CD4-positive, alpha-beta T cell treated with Interleukin-10 for 1 hour (primary cell): ENCODE data around the gene PLD6.
"Not testable (repeated sequence)": the region's sequence is repeated elsewhere in the genome, so short reads cannot be mapped to it uniquely, and the experiment has no call there.

ENCODE experiments used
- DNase-seq: peaks from one replicate; pipeline ENCODE4 v3.0.0-alpha.2; 2020

PLD6 gene, protein sequence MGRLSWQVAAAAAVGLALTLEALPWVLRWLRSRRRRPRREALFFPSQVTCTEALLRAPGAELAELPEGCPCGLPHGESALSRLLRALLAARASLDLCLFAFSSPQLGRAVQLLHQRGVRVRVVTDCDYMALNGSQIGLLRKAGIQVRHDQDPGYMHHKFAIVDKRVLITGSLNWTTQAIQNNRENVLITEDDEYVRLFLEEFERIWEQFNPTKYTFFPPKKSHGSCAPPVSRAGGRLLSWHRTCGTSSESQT

DNA sequence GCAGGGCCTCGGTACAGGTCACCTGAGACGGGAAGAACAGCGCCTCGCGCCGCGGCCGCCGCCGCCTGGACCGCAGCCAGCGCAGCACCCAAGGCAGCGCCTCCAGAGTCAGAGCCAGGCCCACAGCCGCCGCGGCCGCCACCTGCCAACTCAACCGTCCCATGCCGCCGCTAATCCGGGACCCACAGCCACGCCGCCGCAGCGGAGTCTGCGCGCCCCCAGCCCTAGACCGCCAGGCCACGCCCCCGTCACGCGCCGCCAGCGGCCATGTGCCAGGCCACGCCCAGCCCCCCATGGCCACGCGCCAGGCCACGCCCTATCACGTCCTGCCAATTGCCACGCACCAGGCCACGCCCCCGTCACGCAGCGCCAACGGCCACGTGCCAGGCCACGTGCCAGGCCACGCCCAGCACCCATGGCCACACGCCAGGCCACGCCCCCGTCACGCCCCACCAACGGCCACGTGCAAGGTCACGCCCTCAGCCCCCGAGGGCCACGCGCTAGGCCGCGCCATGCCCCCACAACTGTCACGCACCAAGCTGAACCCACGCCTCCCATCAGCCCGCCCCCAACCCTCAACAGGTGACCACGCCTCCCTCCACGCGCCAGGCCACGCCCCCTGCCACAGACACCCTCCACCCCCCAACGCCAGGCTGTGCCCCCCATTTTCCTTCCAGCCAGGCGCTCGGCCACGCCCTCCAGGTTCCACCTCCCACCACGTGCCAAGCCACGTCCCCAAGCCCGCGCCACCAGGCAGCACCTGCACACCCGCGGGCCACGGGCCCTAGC lies at the start of gene PLD6:
TSS of gene PLD6 (minus strand) at position 210 of the 789 bp plus-strand sequence. CDS start at position 163, 47 bp downstream.
- peak; percentile 94 for DNase-seq

DNA sequence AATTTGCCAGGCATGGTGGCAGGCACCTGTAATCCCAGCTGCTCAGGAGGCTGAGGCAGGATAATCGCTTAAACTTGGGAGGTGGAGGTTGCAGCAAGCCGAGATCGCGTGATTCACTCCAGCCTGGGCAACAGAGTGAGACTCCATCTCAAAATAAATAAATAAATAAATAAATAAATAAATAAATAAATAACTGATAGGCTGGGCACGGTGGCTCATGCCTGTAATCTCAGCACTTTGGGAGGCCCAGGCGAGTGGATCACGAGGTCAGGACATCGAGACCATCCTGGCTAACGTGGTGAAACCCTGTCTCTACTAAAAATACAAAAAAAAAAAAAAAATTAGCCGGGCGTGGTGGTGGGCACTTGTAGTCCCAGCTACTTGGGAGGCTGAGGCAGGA lies 49.6 kb upstream of the PLD6 start:
- DNase-seq = not testable (repeated sequence)

DNA sequence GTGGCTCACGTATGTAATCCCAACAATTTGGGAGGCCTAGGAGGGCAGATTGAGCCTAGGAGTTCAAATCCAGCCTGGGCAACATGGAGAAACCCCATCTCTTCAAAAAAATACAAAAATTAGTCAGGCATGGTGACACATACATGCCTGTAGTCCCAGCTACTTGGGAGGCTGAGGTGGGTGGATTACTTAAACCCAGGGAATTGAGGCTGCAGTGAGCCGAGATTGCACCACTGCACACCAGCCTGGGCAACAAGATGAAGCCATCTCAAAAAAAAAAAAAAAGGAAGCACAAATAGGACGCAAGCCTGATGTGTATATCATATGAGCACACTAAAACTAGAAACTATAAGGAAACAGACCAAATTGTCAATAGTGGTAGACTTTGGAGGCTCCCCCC lies 47.9 kb upstream of the PLD6 start:
- DNase-seq = no peak

DNA sequence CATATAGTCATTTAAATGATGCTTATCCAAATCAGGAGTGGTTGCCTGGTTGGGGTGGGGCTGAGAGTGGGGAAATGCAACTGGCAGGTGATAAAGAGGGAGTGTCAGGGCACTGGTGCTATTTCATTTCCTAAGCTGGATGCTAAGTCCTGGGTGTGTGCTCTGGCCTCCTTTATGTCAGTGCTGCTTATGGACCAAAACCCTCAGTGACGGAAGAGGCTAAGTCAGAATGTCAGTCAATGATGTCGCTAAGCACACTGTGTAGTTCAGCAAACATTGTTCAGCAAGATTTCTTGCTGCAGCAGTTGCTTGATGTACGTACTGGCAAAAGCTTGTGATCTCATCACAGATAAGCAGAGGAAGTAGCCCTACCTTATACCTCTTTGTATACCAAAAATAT lies 47.3 kb upstream of the PLD6 start:
- no peak for DNase-seq

DNA sequence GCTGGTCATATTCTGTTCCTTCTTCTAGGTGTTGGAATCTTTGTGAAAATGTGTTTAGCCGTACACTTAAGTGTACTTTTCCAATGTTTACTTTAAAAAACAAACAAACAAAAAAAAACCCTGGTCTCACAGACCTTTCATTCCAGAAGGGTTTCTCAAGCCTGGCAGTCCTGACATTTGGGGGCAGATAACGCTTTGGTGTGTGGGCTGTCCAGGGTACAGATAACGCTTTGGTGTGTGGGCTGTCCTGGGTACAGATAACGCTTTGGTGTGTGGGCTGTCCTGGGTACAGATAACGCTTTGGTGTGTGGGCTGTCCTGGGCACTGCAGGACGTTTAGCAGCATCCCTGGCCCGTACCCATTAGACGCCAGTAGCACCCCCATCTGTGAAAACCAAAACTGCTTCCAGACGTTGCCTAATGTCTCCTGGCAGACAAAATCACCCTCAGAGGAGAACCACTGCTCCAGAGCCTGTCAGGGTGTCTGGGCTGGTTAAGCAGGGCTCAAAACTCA lies 46.1 kb upstream of the PLD6 start:
- no peak for DNase-seq

DNA sequence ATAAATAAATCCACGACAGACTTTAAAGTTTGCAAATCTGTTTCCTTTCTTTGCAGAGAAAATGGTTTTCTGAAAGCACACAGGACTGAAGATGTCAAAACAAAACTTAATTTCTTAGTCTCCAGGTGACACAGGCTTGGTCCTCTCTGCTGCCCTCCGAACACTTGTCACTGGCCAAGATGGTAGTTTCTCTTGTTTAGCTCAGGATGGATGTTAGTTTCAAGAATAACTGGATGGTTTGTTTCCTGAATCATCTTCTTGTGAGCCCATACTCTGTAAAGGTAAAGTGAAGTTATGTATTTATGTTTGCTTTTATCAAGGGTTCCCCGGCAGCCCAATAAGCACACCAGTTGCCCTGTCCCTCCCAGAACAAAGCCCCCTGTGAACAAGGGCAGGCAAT lies 40.7 kb upstream of the PLD6 start:
- DNase-seq = no peak

DNA sequence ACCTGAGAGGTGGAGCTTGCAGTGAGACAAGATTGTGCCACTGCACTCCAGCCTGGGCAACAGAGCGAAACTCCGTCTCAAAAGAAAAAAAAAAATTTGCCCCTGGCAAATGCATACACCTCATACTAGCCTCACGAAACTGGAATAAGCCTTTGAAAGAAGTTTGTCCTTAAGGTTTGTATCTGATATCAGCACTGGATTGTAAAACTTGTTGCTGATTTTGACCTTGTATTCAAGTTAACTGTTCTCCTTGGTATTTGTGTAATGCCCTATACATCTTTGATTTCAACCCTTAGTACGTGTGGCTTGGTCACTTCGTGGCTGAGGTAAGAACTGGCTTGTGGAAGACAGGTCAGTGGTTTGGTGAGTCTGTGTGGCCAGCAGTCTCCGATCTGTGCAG lies 37.0 kb upstream of the PLD6 start:
- no peak for DNase-seq

DNA sequence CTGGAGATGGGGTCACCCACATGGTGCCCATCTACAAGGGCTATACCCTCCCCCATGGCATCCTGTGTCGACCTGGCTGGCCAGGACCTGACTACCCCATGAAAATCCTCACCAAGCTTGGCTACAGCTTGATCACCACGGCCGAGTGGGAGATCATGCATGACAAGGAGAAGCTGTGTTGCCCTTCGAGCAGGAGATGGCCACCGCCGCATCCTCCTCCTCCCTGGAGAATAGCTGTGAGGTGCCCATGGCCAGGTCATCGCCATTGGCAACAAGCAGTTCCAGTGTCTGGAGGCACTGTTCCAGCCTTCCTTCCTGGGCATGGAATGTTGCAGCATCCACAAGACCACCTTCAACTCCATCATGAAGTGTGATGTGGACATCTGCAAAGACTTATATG lies 36.1 kb upstream of the PLD6 start:
- DNase-seq = no peak

DNA sequence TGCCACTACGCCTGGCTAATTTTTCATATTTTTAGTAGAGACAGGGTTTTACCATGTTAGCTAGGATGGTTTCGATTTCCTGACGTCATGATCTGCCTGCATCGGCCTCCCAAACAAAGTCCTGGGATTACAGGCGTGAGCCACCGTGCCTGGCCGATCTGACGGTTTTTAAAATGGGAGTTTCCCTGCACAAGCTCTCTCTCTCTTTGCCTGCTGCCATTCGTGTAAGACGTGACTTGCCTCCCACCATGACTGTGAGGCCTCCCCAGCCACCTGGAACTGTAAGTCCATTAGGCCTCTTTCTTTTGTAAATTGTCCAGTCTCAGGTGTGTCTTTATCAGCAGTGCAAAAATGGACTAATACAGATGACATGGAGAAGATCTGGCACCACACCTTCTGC lies 35.5 kb upstream of the PLD6 start:
- no peak for DNase-seq

DNA sequence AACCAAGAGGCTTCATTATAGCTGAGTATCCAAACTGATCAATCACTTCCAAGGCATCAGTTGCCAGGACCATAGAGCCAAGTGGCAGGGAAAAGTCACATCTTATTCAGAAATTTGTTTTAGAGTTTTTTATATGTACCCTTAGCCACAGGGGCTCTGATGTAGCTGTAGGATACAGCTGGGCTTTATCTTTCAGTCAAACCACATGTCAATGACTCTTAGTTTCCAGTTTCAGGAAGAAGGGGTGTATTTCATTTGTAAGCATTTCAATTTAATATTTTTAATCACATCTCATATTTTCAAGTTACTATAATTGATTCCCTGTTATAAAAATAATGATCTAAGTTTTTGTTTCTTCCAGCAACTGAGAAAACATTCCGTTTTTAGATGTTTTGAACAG lies 33.7 kb upstream of the PLD6 start:
- DNase-seq = no peak

DNA sequence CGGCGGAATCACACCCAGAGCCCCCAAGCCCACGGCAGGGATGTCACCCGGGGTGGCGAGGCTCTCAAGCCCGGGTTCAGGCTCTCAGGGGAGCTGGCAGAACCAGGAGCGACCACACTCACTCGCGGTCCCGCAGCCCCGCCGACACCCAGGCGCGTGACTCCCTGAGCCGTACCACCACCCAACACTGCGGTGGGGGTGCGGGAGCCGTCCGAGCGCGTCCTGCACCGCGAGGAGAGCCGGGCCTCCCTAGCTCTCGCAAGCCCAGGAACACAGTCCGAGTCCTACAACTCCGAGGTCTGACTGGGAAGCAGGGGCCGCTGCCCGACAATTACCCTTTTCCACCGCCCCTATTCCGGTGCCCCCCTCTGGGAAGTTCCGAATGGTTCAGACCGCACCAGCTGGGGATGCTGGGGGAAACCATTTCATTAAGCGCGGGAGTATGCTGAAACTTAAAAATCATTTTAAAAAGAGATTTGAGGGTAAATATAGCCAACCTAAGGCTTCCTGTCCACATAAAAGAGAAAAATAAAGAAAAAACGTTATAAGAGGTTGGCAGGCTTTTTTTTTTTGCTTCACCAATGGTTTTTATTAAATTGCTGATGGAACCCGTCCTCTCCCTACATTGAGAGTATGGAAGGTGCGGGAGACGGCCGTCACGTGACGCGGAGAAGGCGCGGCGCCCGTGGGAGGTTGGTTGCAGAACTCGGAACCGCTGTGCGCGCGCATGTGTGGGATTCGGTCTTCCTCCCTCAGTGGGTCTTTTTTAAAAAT lies 31.1 kb upstream of the PLD6 start, which contains the start of gene FLCN:
TSS of gene FLCN (minus strand) at position 143 of the 774 bp plus-strand sequence. CDS start 9,031 bp downstream, outside the sequence.
- DNase-seq = peak; percentile 90

DNA sequence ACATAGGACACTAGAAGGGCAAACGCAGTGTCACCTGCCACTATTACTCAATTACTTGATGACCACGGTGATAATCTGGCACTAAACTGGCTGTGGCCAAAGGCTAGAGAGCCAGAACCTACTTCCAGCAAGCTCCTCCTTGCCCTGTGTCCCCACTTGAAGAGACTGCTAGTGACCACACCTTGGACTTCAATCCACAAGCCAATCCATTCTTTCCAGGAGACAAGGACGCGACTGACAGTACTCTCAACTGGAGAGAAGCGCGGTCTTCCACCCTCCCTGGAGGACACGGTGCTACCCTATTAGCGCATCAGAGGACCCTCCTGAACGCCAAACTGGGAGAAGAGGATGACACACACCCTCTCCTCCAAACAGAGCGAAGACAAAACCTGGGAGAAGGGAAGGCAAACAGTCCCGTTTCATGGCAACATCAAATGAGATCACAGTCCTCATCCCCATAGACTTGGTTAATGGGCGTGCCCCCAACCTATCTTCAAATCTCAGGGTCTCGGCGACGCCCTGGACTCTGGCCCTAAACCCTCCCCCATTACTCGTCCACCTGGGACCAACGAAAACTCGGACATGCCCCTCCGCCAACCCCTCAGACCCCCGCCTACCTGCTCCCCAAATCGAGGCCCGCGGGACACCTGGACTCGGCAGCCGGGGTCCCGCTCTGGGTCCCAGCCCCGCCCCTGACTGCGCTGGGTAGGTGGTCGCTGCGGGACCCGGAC lies 30.3 kb upstream of the PLD6 start:
- no peak for DNase-seq

DNA sequence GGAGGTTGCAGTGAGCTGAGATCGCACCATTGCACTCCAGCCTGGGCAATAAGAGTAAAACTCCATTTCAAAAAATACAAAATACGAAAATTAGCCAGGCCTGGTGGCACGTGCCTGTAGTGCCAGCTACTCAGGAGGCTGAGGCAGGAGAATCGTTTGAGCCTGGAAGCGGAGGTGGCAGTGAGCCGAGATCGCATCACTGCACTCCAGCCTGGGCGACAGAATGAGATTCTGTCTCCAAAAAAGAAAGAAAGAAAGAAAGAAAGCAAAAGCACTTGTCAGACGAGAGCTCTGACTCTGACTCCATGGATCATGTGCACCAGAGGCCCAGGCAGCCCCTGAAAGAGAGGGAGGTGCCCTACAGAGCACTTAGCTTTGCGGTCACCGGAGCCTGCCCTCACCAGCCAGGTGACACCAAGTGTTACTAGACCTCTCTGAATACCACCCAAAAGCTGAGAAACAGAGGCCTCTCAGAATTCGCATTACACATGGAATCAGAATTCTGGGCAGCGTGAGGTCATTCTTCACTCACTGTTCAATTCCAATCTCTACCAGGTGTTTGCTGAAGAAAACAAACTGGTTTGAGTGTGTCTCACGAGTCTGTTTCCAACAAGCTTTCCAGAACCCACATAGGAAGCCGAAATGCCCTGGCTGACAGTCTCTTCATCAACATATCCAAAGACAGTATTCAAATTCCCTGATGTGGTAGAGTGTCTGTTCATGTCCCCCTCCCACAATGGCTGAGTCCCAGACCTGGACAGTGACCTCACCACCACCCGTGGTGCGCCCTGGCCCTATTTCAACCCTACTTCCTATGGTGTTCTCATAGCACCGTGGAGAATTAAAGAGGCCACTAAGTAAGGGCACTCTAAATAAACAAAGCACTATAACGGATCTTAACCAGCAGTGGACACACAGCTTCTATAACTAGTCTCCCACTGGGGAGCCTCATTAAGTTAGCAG lies 29.4 kb upstream of the PLD6 start:
- no peak for DNase-seq

DNA sequence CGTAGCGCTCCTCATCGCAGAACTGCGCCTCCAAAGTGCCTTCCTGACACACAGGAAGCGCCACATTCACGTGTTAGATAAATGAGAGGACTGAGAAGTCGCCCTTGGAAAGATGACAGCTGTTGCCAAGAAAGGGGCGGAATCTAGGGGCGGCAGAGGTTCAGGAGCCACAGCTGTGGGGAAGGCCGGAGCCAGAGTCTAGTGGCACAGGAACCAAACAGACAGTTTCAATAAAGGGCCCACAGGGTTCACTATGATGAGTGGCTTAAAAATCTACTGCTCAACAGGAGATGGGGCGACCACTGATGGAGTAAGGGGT lies 26.1 kb upstream of the PLD6 start:
- no peak for DNase-seq

DNA sequence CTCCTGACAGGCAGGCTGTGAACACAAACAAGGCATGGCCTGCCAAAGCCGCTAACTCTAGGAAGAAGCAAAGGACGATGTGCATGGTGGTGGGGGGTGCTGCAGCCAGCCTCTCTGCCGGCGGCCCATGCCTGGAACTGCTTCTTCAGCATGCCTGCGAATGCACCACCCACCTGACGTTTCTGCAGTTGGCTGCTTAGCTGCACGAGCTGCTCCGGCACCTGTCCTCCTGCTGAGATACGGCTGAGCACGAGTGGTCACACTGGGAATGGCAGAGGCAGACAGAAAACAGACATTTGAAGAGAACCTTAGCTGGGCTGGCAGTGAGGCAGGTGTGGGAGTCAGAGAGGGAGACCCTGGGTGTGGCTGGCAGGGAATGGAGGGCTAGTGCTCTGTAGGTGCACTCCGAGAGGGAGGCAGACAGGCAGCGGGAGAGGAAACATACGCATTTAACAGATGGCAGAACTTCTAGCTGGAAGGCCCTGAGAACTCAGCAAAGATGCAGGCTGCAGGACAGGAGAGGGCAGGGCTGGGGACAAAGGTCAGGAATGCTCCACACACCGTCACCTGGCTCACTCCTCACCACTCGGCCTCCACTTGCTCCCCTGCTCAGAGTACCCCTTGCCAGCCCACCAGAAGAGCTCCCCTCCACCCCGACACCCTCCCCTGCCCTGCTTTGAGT lies 25.6 kb upstream of the PLD6 start:
- no peak for DNase-seq

DNA sequence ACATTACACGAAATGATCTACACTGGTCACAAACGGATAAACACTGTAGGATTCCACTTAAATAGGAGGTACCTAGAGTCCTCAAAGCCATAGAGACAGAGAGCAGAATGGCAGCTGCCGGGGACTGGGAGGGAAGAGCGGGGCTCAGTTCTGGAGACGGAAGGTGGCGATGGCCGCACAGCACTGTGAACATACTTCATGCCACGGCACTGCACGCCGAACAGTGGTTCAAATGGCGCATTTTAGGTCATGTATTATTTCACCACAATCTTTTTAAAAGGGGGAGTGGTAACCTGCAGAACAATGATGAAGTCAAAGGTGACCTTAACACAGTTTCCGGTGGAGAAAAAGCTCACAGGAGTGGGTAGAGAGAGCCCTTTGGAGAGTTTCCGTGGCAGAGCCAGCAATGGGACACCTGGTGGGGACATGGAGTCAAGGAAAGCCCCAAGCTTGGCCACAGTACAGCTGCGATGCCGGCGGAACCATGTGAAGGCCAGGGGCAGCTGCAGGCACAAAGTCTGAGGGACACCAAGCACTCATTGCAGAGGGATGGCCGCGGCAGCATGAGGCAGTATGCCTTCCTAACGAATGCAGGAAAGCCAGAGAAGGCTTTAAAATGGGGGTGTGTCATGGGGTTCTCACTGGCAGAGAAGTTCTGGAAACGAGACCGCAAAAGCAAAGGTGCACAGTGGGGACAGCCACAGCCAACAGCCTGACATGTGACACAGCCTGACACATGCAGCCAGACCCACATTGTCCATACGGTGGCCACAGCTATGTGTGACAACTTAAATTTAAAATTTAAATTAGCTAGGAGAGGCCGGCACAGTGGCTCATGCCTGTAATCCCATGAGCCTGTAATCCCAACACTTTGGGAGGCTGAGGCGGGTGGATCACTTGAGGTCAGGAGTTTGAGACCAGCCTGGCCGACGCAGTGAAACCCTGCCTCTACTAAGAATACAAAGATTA lies 23.6 kb upstream of the PLD6 start:
- DNase-seq = no peak

DNA sequence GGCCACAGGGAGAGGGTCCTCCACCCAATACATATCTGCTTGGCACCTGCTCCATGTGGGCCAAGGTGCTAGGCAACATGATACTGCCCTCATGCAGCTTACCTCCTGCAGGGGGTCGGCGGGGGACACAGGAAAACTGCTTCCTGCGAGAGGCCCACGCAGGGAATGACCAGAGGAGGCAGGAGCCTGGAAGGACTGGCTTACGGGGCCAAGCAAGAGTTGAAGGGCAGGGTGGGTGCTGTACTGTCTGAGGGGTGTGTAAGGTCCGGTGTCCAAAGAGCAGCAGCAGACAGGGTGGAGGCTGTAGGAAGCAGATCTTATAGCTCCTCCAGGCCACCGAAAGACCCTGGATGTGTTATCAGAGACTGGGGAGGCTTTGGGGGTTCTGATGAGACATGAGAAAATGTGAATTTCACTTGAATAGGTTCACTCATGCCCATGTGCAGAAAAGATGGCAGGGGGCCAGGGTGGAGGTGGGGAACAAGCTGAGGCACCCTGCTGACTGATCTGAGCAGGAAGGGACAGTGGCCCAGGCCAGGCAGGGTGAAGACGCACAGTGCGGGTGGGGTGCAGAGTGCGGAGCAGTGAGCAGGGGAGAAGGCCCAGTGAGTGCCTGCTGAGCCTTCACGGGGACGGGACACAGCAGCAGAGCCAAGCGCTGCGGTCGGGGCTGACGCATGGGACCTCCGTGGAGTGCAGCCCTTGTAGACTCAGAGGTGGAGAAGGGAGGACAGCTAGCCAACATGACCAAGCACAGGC lies 22.6 kb upstream of the PLD6 start:
- no peak for DNase-seq

DNA sequence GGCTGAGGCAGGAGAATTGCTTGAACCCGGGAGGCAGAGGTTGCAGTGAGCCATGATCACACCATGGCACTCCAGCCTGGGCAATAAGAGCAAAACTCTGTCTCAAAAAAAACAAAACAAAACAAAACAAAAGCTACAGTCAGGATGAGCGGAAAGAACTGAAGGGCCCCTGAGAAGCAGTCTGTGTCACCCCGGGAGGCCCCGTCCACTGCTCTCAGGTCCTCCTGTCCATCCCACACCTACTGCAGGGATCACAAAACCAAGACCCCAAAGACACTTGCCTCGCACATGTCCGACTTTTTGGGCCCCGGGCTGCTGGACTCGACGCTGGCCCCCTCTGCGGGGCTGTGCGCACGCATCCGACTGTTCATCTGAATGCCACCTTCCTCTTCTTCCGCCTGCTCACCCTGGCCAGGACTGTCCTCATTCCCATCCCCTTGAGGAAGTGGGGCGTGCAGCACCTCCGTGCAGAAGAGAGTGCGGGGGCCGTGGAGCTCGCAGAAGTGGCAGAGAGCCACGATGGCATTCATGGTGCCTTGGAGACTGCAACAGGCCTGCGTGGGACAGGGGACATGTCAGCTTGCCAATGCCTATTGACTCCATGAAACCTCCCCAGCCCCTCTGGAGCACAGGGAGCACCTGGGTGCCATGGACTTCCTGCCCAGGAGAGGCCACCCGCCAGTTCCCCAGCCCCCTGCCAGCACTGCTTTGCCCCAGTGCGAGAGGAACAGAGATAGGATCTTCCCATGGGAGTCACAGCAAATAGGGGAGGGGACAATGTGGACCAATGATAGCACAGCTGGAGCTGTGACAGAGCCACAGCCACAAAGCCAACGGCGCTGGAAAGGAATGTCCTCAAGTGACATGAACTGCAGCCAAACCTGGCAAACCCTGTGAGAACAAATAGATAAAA lies 21.7 kb upstream of the PLD6 start:
- no peak for DNase-seq
